Right cardiac atrium (tissue), 5 donors: ENCODE results near the gene HOXD9. TPM values are rescaled to one million over a fixed set of nuclear protein-coding genes. Genes with fewer than 3 reads are reported as not detected.

Experiments used
- ATAC-seq, 2 donors: fragments of 200-7000 bp; cut with Tn5 transposase; one replicate each; pipeline versions ENCODE4 v1.8.0 to v1.9.1; 2020; ENCODE audit warnings: moderate library complexity in 2 of 2, mild to moderate bottlenecking in 1 of 2
- DNase-seq, 3 donors: peaks; one replicate each; pipeline ENCODE4 v3.0.0-alpha.2; 2020
- H3K27ac ChIP-seq: one replicate; pipeline ENCODE4 v1.5.1; 2013; ENCODE audit warnings: mild to moderate bottlenecking, low read length, control low read depth, moderate library complexity
- H3K27me3 ChIP-seq: one replicate; pipeline ENCODE4 v1.6.1; 2013; ENCODE audit not compliant: control insufficient read depth, insufficient read depth
- H3K4me1 ChIP-seq: one replicate; pipeline ENCODE4 v1.6.1; 2013; ENCODE audit warnings: low read length; ENCODE audit not compliant: control insufficient read depth, insufficient read depth
- H3K4me3 ChIP-seq: one replicate; pipeline ENCODE4 v1.5.1; 2013; ENCODE audit warnings: low read length, control low read depth
- H3K9me3 ChIP-seq: one replicate; pipeline ENCODE4 v1.6.1; 2013; ENCODE audit warnings: low read length; ENCODE audit not compliant: control insufficient read depth
- WGBS: extraction: QIAGEN DNeasy Blood & Tissue Kit; methylation state at CpG from one replicate; pipeline ENCODE4 v1.1.7; 2013; 5-methylcytosine and 5-hydroxymethylcytosine counted together
- intact Hi-C, 4 donors: fragments of 100-400 bp; cut with DNase I; formaldehyde crosslinking; loops; one replicate each; pipeline versions ENCODE4 v1.11.0 to v1.14.0; 2022 to 2023
- long read RNA-seq, 4 donors: library from polyadenylated mRNA; unstranded; transcript quantifications; one replicate each; pipeline ENCODE4 v2.0.0, GENCODE V29; 2020 to 2021
- polyA plus RNA-seq: library from polyadenylated mRNA; stranded (reverse); fragments of 200-250 nt; gene quantifications from one replicate; pipeline ENCODE4 v1.2.3, GENCODE V29; 2013
- total RNA-seq, 4 donors: library from RNA; stranded (reverse); fragmentation: NEBNext Ultra II Directional; extraction: Animal tissue kit (Norgen Biotek cat#: 25700); gene quantifications; one replicate each; pipeline ENCODE4 v1.2.1, GENCODE V29; 2021
- donor health status: healthy with polysubstance abuse.
- donor health status: DM: no; HTN: yes; CAD: no.
- donor health status: DM: no; HTN: no; CAD: no.
- donor health status: DM: no; HTN: yes; CAD: no; lungs with severe emphysema.
- donor health status: DM: yes; HTN: yes; CAD: no.

The HOXD9 gene
- not detected for total RNA-seq
- 0.09 TPM for polyA plus RNA-seq
- long read RNA-seq, donor 1: 0 reads
- long read RNA-seq, donor 2: 0 reads
- long read RNA-seq, donor 3: 0 reads
- long read RNA-seq, donor 4: 0 reads

- peak within 1 kb of the TSS; percentile 47 for H3K4me3 ChIP-seq
- ATAC-seq (peak in 1 of 2 donors; percentile 52), DNase-seq (no peak)
- intact Hi-C loops: loop anchor here in 1 of 4 donors (10.0 kb wide), 1 partner anchor 432 kb away; no protein-coding TSS in a partner anchor
- no peaks in the 10 kb centered on the region for H3K9me3 ChIP-seq
- no peak within 1 kb of the TSS for H3K27ac ChIP-seq
- H3K27me3 ChIP-seq: peaks cover 6% of the 10 kb centered on the region
- WGBS: 2% methylated on average over 84 of the region's 84 CpGs
- H3K4me1 ChIP-seq: peaks cover 6% of the 10 kb centered on the region
These were observed at the start of gene HOXD9 for GRCh38 chr2:176122683-176123410. TSS of gene HOXD9 (plus strand) at chr2:176122719. CDS start at chr2:176122769, 50 bp downstream.

- intact Hi-C loops: no loop called here
- no peak for ATAC-seq
- WGBS: 5% methylated on average over 29 of the region's 29 CpGs
These were observed 49.3 kb upstream of the HOXD9 start for GRCh38 chr2:176072951-176073904.

GRCh38 chr2:176074919-176075425, 47.5 kb upstream of the HOXD9 start:
- intact Hi-C loops: no loop called here
- DNase-seq (no peak), ATAC-seq (no peak)
- peaks cover 9% of the 10 kb centered on the region for H3K27me3 ChIP-seq
- no peak overlapping the region for H3K4me3 ChIP-seq
- peaks cover 2% of the 10 kb centered on the region for H3K4me1 ChIP-seq
- H3K9me3 ChIP-seq: no peaks in the 10 kb centered on the region
- 26% methylated on average over 7 of the region's 7 CpGs for WGBS
- no peak overlapping the region for H3K27ac ChIP-seq

More at GRCh38 chr2:176072951-176073904, 49.3 kb upstream of the HOXD9 start:
- H3K9me3 ChIP-seq: no peaks in the 10 kb centered on the region
- no peak overlapping the region for H3K27ac ChIP-seq
- H3K27me3 ChIP-seq: peaks cover 9% of the 10 kb centered on the region
- H3K4me3 ChIP-seq: no peak overlapping the region
- no peak for DNase-seq
- H3K4me1 ChIP-seq: no peaks in the 10 kb centered on the region

DNA sequence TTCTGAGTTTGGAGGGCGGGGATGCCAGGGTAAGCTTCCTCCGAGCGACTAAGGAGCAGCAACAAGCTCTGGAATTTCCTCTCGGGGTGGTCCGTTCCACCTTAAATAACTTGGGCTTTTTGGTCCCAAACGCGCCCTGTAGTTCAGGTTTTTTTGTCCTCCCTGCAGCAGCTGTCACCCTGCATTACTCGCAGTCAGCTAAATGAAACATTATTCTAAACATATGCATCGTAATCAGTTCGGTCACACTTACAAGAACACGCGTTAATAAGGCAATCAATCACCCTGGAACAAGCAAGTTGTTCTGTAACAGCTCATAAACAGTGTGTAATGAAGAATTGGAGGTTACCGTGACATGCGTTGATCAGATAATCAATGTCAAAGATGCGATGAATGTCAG, 47.0 kb upstream of the HOXD9 start:
- intact Hi-C loops: no loop called here
- H3K9me3 ChIP-seq: no peaks in the 10 kb centered on the region
- H3K27me3 ChIP-seq: peaks cover 9% of the 10 kb centered on the region
- ATAC-seq (no peak), DNase-seq (no peak)
- H3K27ac ChIP-seq: no peak overlapping the region
- WGBS: 7% methylated on average over 15 of the region's 15 CpGs
- H3K4me3 ChIP-seq: no peak overlapping the region
- H3K4me1 ChIP-seq: peaks cover 2% of the 10 kb centered on the region

DNA sequence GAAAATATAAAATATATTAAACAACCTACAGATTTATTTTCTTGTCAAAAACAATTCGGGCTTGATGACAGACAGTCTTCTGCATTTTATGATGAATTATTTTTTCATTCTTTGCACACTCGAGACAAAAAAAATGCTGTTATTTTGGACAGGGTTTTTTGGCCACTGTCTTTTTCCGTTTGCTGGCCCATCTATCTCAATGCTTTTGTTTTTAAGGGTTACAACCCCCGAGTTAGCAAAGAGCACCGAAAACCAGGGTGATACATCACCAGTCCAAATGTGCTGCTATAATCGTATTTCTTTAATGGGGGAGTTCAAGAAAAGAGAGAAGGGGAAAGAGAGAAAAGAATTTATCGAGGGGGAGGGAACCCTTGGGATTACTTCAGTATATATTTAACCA, 46.5 kb upstream of the HOXD9 start:
- intact Hi-C loops: no loop called here

DNA sequence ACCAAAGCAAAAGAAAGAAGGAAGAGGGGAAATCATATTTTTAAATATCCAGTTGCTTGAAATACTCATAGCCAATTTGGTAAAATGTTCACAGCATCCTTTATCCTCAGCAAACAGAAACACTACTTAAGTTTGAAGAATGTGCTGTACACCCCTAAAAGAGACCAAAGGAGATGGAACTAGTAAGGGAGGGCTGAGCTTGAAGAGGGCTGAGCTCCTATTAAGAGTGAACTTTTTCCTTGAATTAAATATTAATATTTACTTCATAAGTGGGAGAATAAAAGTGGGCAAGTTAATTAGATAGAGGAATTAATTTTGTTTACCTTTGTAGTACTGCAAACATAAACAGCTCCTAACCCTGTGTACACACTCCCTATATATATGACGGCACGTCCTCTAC, 45.7 kb upstream of the HOXD9 start:
- DNase-seq: no peak
- no peak for ATAC-seq
- H3K9me3 ChIP-seq: no peaks in the 10 kb centered on the region
- intact Hi-C loops: no loop called here
- peaks cover 2% of the 10 kb centered on the region for H3K4me1 ChIP-seq
- no peak overlapping the region for H3K4me3 ChIP-seq
- peaks cover 9% of the 10 kb centered on the region for H3K27me3 ChIP-seq
- WGBS: 17% methylated on average over 2 of the region's 2 CpGs
- H3K27ac ChIP-seq: no peak overlapping the region

More for the DNA sequence above, 46.5 kb upstream of the HOXD9 start:
- Histone ChIP-seq H3K27ac (no peak overlapping the region), H3K4me1 (peaks cover 2% of the 10 kb centered on the region), H3K9me3 (no peaks in the 10 kb centered on the region), H3K4me3 (no peak overlapping the region), H3K27me3 (peaks cover 9% of the 10 kb centered on the region)
- DNase-seq (no peak), ATAC-seq (no peak)
- WGBS: 18% methylated on average over 7 of the region's 7 CpGs

DNA sequence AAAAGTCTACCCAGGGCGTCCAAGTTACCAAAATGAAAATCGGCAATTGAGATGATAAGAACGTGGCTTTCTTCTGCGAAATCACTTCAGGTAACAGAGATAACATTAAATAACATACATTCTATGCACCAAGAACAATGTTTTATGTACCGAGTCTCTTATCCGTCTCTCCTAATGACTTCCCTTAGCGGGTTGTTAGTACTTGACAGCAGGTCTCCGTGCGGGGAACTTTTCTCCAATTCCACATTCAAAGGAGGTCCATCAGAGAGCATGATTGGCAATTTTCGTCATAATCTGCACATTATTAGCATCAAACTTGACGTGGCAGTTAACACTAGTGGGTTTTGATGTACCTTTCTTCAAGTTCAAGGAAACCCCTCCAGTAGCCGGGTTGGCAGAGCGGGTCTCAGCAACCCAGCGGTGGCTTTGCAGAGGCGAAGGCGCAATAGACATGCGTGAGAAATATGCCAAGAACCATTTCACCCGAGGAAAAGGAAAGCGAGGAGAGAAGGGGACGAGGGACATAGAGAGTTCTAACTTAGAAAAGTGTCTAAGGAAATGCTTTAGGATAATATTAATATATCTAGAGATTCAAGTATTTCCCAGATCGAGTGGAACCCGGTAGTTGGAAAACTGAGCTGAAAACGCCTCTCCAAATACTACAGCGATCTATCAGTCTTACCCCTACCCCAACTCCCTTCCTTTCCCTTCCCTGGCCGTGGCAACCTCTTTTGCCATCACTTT, 43.8 kb upstream of the HOXD9 start:
- H3K4me1 ChIP-seq: peaks cover 2% of the 10 kb centered on the region
- H3K9me3 ChIP-seq: no peaks in the 10 kb centered on the region
- no peak overlapping the region for H3K27ac ChIP-seq
- no peak for ATAC-seq
- H3K27me3 ChIP-seq: peaks cover 9% of the 10 kb centered on the region
- no peak for DNase-seq
- intact Hi-C loops: no loop called here
- H3K4me3 ChIP-seq: no peak overlapping the region
- 5% methylated on average over 25 of the region's 25 CpGs for WGBS

GRCh38 chr2:176079285-176079830, 43.2 kb upstream of the HOXD9 start:
- DNase-seq (no peak), ATAC-seq (no peak)
- H3K27ac ChIP-seq: no peak overlapping the region
- peak overlapping the region; percentile 46 for H3K4me3 ChIP-seq
- intact Hi-C loops: no loop called here
- H3K27me3 ChIP-seq: peaks cover 9% of the 10 kb centered on the region
- WGBS: 5% methylated on average over 30 of the region's 30 CpGs
- H3K4me1 ChIP-seq: peaks cover 2% of the 10 kb centered on the region
- no peaks in the 10 kb centered on the region for H3K9me3 ChIP-seq

- Histone ChIP-seq H3K27ac (no peak overlapping the region), H3K4me3 (peak overlapping the region; percentile 46), H3K4me1 (peaks cover 2% of the 10 kb centered on the region), H3K9me3 (no peaks in the 10 kb centered on the region), H3K27me3 (peaks cover 9% of the 10 kb centered on the region)
- intact Hi-C loops: no loop called here
- WGBS: 2% methylated on average over 86 of the region's 86 CpGs
- ATAC-seq (peak in 1 of 2 donors; percentile 45), DNase-seq (peak in 2 of 3 donors; percentile 62 to 71)
These were observed 42.5 kb upstream of the HOXD9 start for GRCh38 chr2:176079831-176080539.
